Keratinocyte (primary cell): ENCODE data around the gene CLOCK. TPM values are rescaled to one million over a fixed set of nuclear protein-coding genes. Genes with fewer than 3 reads are reported as not detected.

Source experiments
- DNase-seq: peaks from one replicate; pipeline ENCODE4 v3.0.0-alpha.2; 2011; ENCODE audit warnings: low read depth, missing footprints, low spot score
- FAIRE-seq: peaks from 2 replicates; lab custom pipeline; 2011; peaks lifted over from hg19 to GRCh38; lab: Jason Lieb, UNC
- H2AFZ ChIP-seq: 2 replicates; pipeline ENCODE4 v1.6.0; 2012; ENCODE audit warnings: low read length, control low read depth, inconsistent platforms; ENCODE audit not compliant: control insufficient read depth
- H3K27ac ChIP-seq: 2 replicates; pipeline ENCODE4 v1.5.1; 2011; ENCODE audit warnings: low read length; ENCODE audit not compliant: control insufficient read depth, insufficient read depth
- H3K27me3 ChIP-seq: 3 replicates; pipeline ENCODE4 v1.6.0; 2011; ENCODE audit warnings: low read length; ENCODE audit not compliant: control insufficient read depth, insufficient read depth; ENCODE audit errors: extremely low read depth
- H3K36me3 ChIP-seq, 2 experiments: 2 replicates in 1 of 2; 3 replicates in 1 of 2; pipeline ENCODE4 v1.5.1; 2011; ENCODE audit warnings: low read length in 2 of 2, mild to moderate bottlenecking in 1 of 2; ENCODE audit not compliant: control insufficient read depth in 2 of 2, insufficient read depth in 2 of 2; ENCODE audit errors: extremely low read depth in 1 of 2
- H3K4me1 ChIP-seq: 3 replicates; pipeline ENCODE4 v1.5.1; 2011; ENCODE audit warnings: low read length; ENCODE audit not compliant: control insufficient read depth, insufficient read depth; ENCODE audit errors: extremely low read depth
- H3K4me2 ChIP-seq: 3 replicates; pipeline ENCODE4 v1.6.0; 2011; ENCODE audit warnings: low read depth, low read length; ENCODE audit not compliant: control insufficient read depth, insufficient read depth; ENCODE audit errors: extremely low read depth
- H3K4me3 ChIP-seq, 3 experiments: fragments of 200-600 bp in 1 of 3; sonication (generic) in 1 of 3; 2 replicates in 2 of 3; 3 replicates in 1 of 3; pipeline ENCODE4 v1.5.1; 2011 to 2016; ENCODE audit warnings: low read length in 3 of 3, mild to moderate bottlenecking in 3 of 3, control low read depth in 2 of 3, inconsistent platforms in 1 of 3, low read depth in 1 of 3, mixed read lengths in 1 of 3, mixed run types in 1 of 3, moderate library complexity in 1 of 3; ENCODE audit not compliant: control insufficient read depth in 2 of 3, insufficient read depth in 2 of 3; ENCODE audit errors: extremely low read depth in 1 of 3
- H3K79me2 ChIP-seq: 2 replicates; pipeline ENCODE4 v1.6.0; 2012; ENCODE audit warnings: low read length; ENCODE audit not compliant: control insufficient read depth, insufficient read depth
- H3K9ac ChIP-seq: 3 replicates; pipeline ENCODE4 v1.6.0; 2011; ENCODE audit warnings: low read length; ENCODE audit not compliant: control insufficient read depth, insufficient read depth; ENCODE audit errors: extremely low read depth
- H3K9me1 ChIP-seq: 3 replicates; pipeline ENCODE4 v1.6.0; 2011; ENCODE audit warnings: low read length; ENCODE audit not compliant: control insufficient read depth, insufficient read depth; ENCODE audit errors: extremely low read depth
- H3K9me3 ChIP-seq: 2 replicates; pipeline ENCODE4 v1.5.1; 2012; ENCODE audit warnings: low read depth, low read length; ENCODE audit not compliant: control insufficient read depth
- H4K20me1 ChIP-seq: 3 replicates; pipeline ENCODE4 v1.6.0; 2011; ENCODE audit warnings: low read length; ENCODE audit not compliant: control insufficient read depth, insufficient read depth; ENCODE audit errors: extremely low read depth
- CTCF ChIP-seq, 3 experiments: IDR thresholded peaks in 1 of 3; conservative IDR thresholded peaks in 1 of 3; optimal IDR thresholded peaks in 1 of 3; 2 replicates in 2 of 3; 3 replicates in 1 of 3; pipeline versions ENCODE3 to v1.5.1; 2011; ENCODE audit warnings: low read length in 3 of 3, mild to moderate bottlenecking in 3 of 3, moderate library complexity in 2 of 3, control low read depth in 1 of 3, inconsistent platforms in 1 of 3; ENCODE audit not compliant: insufficient read depth in 2 of 3; ENCODE audit errors: extremely low read depth in 1 of 3
- EZH2 ChIP-seq: IDR thresholded peaks from one replicate; pipeline ENCODE4 v1.6.1; 2012; ENCODE audit warnings: inconsistent platforms, mild to moderate bottlenecking, low read length, moderate library complexity
- dilution Hi-C: fragments of 300-500 bp; cut with MboI; formaldehyde crosslinking; loops from one replicate; pipeline ENCODE4 v1.7.0; 2020; ENCODE audit warnings: low sequenced_read_pairs; ENCODE audit not compliant: extremely low pct_ligation_motif_present
- polyA plus RNA-seq, 5 experiments: library from polyadenylated mRNA; depleted of rRNA in 3 of 5; stranded (reverse) in 3 of 5; stranded (forward) in 1 of 5; unstranded in 1 of 5; fragments of >200 nt; gene quantifications; 1 replicate in 1 of 5; 2 replicates in 3 of 5; 3 replicates in 1 of 5; pipeline versions ENCODE4 v1.2.1 to v1.2.3, GENCODE V29; 2011 to 2012; ENCODE audit warnings: missing spikeins in 2 of 5, low read depth in 1 of 5, low replicate concordance in 1 of 5

CLOCK gene
- polyA plus RNA-seq, 1 donor (not counting 4 experiments of a cell fraction or from before 2014, with no cell fraction given) = 27.1 TPM

DNA sequence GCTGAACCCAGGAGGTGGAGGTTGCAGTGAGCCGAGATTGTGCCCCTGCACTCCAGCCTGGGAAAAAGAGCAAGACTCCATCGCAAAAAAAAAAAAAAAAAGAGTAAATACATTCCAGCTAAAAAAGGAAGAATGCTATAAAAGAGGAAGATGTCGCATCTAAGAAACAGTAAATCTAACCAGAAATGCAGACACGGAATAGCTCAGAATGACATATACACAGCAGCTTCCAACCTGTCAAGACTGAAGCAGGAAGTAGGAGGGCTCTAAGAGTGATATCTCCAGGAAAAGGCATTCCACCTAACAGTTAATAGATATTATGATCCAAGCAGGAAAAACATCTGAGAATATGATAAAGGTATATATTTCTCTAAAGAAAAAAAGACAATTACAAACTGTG is 16.0 kb downstream of the CLOCK start:
- no peaks in the 10 kb centered on the region for H4K20me1 ChIP-seq
- H3K79me2 ChIP-seq = peaks cover 90% of the 10 kb centered on the region
- TF ChIP-seq CTCF (optimal IDR thresholded peaks at IDR 0.05 in 1 of 3, IDR thresholded peaks at IDR 0.05 in 1 of 3, conservative IDR thresholded peaks at IDR 0.05 in 1 of 3; ENCODE audit: extremely low read depth in 1 of 3, insufficient read depth in 2 of 3, low read length in 3 of 3) (no peak), EZH2 (no peak)
- no peaks in the 10 kb centered on the region for H3K9me3 ChIP-seq
- no peaks in the 10 kb centered on the region for H3K4me1 ChIP-seq
- dilution Hi-C loops = no loop called here
- no peaks in the 10 kb centered on the region for H3K9me1 ChIP-seq
- H2AFZ ChIP-seq = no peak overlapping the region
- H3K27me3 ChIP-seq = no peaks in the 10 kb centered on the region
- DNase-seq = no peak
- FAIRE-seq = no peak
- peaks cover 0 to 5% of the 10 kb centered on the region in 2 experiments for H3K36me3 ChIP-seq
- no peak overlapping the region for H3K4me3 ChIP-seq
- no peak overlapping the region for H3K4me2 ChIP-seq
- no peak overlapping the region for H3K27ac ChIP-seq
- no peak overlapping the region for H3K9ac ChIP-seq

DNA sequence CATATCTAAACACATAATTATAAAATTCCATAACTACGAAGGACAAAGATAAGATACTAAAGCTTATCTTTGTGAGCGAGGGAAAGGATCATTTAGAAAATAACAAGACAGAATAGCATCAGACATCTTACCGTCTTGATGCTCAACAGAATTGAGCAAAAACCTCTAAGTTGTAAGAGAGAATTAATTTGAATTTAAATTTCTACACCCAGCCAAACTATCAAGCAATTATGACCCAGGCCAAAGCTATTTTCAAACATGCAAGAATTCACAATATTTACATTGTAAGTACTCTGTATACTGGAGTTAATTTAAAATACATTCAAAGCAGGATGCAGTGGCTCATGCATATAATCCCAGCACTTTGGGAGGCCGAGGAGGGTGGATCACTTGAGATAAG is 16.5 kb downstream of the CLOCK start:
- no peak for FAIRE-seq

More for the DNA sequence above, 16.5 kb downstream of the CLOCK start:
- no peak for TF ChIP-seq CTCF (optimal IDR thresholded peaks at IDR 0.05 in 1 of 3, IDR thresholded peaks at IDR 0.05 in 1 of 3, conservative IDR thresholded peaks at IDR 0.05 in 1 of 3; ENCODE audit: extremely low read depth in 1 of 3, insufficient read depth in 2 of 3, low read length in 3 of 3)
- TF ChIP-seq EZH2 = no peak
- H3K36me3 ChIP-seq = peaks cover 0 to 5% of the 10 kb centered on the region in 2 experiments
- H3K4me3 ChIP-seq = no peak overlapping the region
- H3K9me1 ChIP-seq = no peaks in the 10 kb centered on the region
- no peak overlapping the region for H3K27ac ChIP-seq
- no peaks in the 10 kb centered on the region for H3K9me3 ChIP-seq
- DNase-seq = no peak
- H3K79me2 ChIP-seq = peaks cover 89% of the 10 kb centered on the region
- peaks cover 3% of the 10 kb centered on the region for H3K4me1 ChIP-seq
- H3K4me2 ChIP-seq = no peak overlapping the region
- no peaks in the 10 kb centered on the region for H4K20me1 ChIP-seq
- H3K27me3 ChIP-seq = no peaks in the 10 kb centered on the region
- dilution Hi-C loops = no loop called here
- no peak overlapping the region for H3K9ac ChIP-seq
- H2AFZ ChIP-seq = no peak overlapping the region
